ENCODE results near the gene ZC3H12C.

ZC3H12C gene

DNA sequence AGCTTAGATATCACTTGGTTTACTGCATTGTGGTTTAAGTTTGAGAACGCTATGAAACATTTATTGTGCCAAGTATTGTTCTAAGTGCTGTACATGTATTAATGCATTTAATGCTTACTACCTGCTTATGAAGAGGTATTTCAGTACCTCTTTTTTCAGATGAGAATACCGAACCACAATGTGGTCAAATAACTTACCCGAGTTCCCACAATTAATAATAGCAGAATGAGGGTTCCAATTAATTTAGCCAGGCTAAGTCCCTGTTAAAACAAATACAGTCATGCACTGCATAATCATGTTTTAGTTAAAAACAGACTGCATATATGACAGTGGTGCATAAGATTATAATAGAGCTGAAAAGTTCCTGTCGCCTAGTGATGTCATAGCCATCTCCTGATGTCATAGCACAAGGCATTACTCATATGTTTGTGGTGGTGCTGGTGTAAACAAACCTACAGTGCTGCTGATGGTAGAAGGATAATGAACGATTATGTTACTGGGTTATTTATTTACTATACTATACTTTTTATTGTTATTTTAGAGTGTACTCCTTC, 4.3 kb downstream of the ZC3H12C start:
- Histone ChIP-seq H3K4me2 (no peak overlapping the region), H3K27me3 (ENCODE audit: insufficient read depth, low read depth) (no peaks in the 10 kb centered on the region), H3K4me1 (ENCODE audit: low read depth, poor library complexity, severe bottlenecking) (peaks cover 13% of the 10 kb centered on the region), H3K9ac (no peak overlapping the region), H2AFZ (ENCODE audit: low read depth) (no peak overlapping the region), H3K36me3 (ENCODE audit: insufficient read depth) (no peaks in the 10 kb centered on the region), H3K4me3 (IDR thresholded peaks at IDR 0.05; ENCODE audit: insufficient read depth, low read depth, low read length) (no peak overlapping the region), H3K27ac (no peak overlapping the region), H3K79me2 (ENCODE audit: insufficient read depth, low read depth) (peaks cover 16% of the 10 kb centered on the region), H4K20me1 (ENCODE audit: insufficient read depth) (no peaks in the 10 kb centered on the region)
- TF ChIP-seq, protein P1, sequence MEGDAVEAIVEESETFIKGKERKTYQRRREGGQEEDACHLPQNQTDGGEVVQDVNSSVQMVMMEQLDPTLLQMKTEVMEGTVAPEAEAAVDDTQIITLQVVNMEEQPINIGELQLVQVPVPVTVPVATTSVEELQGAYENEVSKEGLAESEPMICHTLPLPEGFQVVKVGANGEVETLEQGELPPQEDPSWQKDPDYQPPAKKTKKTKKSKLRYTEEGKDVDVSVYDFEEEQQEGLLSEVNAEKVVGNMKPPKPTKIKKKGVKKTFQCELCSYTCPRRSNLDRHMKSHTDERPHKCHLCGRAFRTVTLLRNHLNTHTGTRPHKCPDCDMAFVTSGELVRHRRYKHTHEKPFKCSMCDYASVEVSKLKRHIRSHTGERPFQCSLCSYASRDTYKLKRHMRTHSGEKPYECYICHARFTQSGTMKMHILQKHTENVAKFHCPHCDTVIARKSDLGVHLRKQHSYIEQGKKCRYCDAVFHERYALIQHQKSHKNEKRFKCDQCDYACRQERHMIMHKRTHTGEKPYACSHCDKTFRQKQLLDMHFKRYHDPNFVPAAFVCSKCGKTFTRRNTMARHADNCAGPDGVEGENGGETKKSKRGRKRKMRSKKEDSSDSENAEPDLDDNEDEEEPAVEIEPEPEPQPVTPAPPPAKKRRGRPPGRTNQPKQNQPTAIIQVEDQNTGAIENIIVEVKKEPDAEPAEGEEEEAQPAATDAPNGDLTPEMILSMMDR (conservative IDR thresholded peaks at IDR 0.05; ENCODE audit: low read depth, low read length) = no peak

DNA sequence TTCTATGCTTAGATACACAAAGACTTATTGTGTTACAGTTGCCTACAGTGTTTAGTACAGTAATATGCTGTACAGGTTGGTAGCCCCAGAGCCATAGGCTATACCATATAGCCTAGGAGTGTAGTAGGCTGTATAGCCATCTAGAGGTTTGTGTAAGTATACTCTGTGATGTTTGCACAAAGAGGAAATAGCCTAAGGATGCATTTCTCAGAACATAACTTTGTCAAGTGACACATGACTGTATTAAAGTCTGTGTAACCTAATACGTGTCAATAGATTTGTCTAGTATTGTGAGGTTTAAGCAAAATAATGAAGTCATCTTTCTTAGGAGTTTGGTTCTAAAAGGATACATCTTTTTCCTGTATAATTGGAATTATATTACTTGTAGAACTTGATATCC, 5.5 kb downstream of the ZC3H12C start:
- H4K20me1 ChIP-seq (ENCODE audit: insufficient read depth) = no peaks in the 10 kb centered on the region
- H3K4me2 ChIP-seq = no peak overlapping the region
- no peaks in the 10 kb centered on the region for H3K27me3 ChIP-seq (ENCODE audit: insufficient read depth, low read depth)
- H3K79me2 ChIP-seq (ENCODE audit: insufficient read depth, low read depth) = peaks cover 16% of the 10 kb centered on the region
- no peak overlapping the region for H3K9ac ChIP-seq
- peaks cover 13% of the 10 kb centered on the region for H3K4me1 ChIP-seq (ENCODE audit: low read depth, poor library complexity, severe bottlenecking)
- TF ChIP-seq, protein P1 (conservative IDR thresholded peaks at IDR 0.05; ENCODE audit: low read depth, low read length) = no peak
- no peak overlapping the region for H3K4me3 ChIP-seq (IDR thresholded peaks at IDR 0.05; ENCODE audit: insufficient read depth, low read depth, low read length)
- H2AFZ ChIP-seq (ENCODE audit: low read depth) = no peak overlapping the region
- no peak overlapping the region for H3K27ac ChIP-seq
- no peaks in the 10 kb centered on the region for H3K36me3 ChIP-seq (ENCODE audit: insufficient read depth)

DNA sequence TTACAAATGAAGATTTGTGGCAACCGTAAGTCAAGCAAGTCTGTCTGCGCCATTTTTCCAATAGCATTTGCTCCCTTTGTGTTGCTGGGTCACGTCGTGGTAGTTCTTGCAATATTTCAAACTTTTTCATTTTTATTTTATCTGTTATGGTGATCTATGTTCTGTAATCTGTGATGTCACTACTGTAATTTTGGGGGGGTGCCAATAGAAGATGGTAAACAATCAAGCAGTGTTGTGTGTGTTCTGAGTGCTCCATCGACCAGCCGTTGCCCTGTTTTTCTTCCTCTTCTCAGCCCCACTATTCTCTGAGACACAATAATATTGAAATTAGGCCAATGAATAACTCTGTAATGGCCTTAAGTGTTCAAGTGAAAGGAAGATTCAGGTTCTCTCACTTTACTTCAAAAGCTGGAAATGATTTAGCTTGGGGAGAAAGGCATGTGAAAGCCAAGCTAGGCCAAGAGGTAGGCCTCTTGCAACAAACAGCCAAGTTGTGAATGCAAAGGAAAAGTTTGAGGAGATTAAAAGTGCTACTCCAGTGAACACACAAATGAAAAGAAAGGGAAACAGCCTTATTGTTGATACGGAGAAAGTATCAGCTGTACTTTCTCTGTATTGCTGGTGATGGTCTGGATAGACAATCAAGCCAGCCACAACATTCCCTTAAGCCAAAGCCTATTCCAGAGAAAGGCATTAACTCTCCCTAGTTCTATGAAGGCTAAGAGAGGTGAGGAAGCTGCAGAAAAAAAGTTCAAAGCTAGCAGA, 7.5 kb downstream of the ZC3H12C start:
- peaks cover 4% of the 10 kb centered on the region; the same call in 1 of the 2 replicates for H3K79me2 ChIP-seq (ENCODE audit: insufficient read depth, low read depth)
- H3K4me3 ChIP-seq (IDR thresholded peaks at IDR 0.05; ENCODE audit: insufficient read depth, low read depth, low read length) = no peak overlapping the region
- TF ChIP-seq, protein P1 (conservative IDR thresholded peaks at IDR 0.05; ENCODE audit: low read depth, low read length) = no peak
- H3K27ac ChIP-seq = no peak overlapping the region
- H3K4me2 ChIP-seq = no peak overlapping the region
- H3K4me1 ChIP-seq (ENCODE audit: low read depth, poor library complexity, severe bottlenecking) = no peaks in the 10 kb centered on the region
- no peak overlapping the region for H3K9ac ChIP-seq
- H2AFZ ChIP-seq (ENCODE audit: low read depth) = no peak overlapping the region
- no peaks in the 10 kb centered on the region for H3K27me3 ChIP-seq (ENCODE audit: insufficient read depth, low read depth)
- no peaks in the 10 kb centered on the region for H4K20me1 ChIP-seq (ENCODE audit: insufficient read depth)
- H3K36me3 ChIP-seq (ENCODE audit: insufficient read depth) = no peaks in the 10 kb centered on the region

DNA sequence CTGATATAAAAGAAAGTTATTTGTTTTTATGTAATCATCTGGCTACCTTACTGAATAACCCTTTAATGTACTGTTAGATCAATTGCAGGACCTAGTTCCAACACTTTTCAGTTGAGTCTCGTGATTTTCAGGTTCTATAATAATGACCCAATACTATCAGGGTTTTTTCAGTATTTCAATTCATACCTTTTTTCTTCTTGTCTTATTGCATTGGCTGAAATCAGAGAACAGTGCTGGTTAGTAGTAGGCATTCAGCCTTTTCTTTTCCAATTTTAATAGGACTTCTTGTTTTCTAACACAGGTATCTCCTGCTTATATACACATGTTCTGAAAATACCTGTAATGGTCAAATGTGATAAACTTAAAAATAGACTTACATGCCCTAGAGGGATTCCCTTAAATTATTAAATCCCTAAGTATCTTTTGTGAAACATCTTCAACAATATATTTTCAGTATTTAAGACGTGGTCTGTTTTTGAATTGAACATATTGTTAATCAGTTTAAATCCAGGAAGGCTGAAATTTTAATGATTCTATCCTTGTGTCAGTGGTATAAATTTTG, 13.6 kb downstream of the ZC3H12C start:
- Histone ChIP-seq H3K4me3 (IDR thresholded peaks at IDR 0.05; ENCODE audit: insufficient read depth, low read depth, low read length) (no peak overlapping the region), H3K4me1 (ENCODE audit: low read depth, poor library complexity, severe bottlenecking) (no peaks in the 10 kb centered on the region), H2AFZ (ENCODE audit: low read depth) (no peak overlapping the region), H3K36me3 (ENCODE audit: insufficient read depth) (no peaks in the 10 kb centered on the region), H3K27me3 (ENCODE audit: insufficient read depth, low read depth) (no peaks in the 10 kb centered on the region), H3K79me2 (ENCODE audit: insufficient read depth, low read depth) (no peaks in the 10 kb centered on the region), H3K4me2 (no peak overlapping the region), H3K27ac (no peak overlapping the region), H3K9ac (no peak overlapping the region), H4K20me1 (ENCODE audit: insufficient read depth) (no peaks in the 10 kb centered on the region)
- TF ChIP-seq, protein P1 (conservative IDR thresholded peaks at IDR 0.05; ENCODE audit: low read depth, low read length) = no peak

All from KMS-11 (cell line).